ENCODE measurements around the gene ALDH3B1.
A peak's percentile ranks its signal among the peaks of the same experiment; 100 is the strongest.

Gene ALDH3B1

GRCh38 chr11:68031144-68031464 is 21.0 kb downstream of the ALDH3B1 start:
- DNase-seq (ENCODE audit: low read depth) = peak; percentile 45

GRCh38 chr11:68032003-68032402 is 21.9 kb downstream of the ALDH3B1 start:
- DNase-seq (ENCODE audit: low read depth) = no peak

- no peak for DNase-seq (ENCODE audit: low read depth)
Measured at GRCh38 chr11:68032997-68033707, 23.0 kb downstream of the ALDH3B1 start.

- no peak for DNase-seq (ENCODE audit: low read depth)
Measured at GRCh38 chr11:68033708-68034045, 23.6 kb downstream of the ALDH3B1 start.

- DNase-seq (ENCODE audit: low read depth) = no peak
Measured at GRCh38 chr11:68035266-68035876, 25.2 kb downstream of the ALDH3B1 start.

- no peak for DNase-seq (ENCODE audit: low read depth)
Measured at GRCh38 chr11:68036141-68036716, 26.1 kb downstream of the ALDH3B1 start.

GRCh38 chr11:68036717-68037239 is 26.7 kb downstream of the ALDH3B1 start:
- no peak for DNase-seq (ENCODE audit: low read depth)

GRCh38 chr11:68037411-68038225 is 27.5 kb downstream of the ALDH3B1 start:
- DNase-seq (ENCODE audit: low read depth) = no peak

GRCh38 chr11:68038226-68038717 is 28.1 kb downstream of the ALDH3B1 start:
- DNase-seq (ENCODE audit: low read depth) = no peak

- peak; percentile 91 for DNase-seq (ENCODE audit: low read depth)
Measured at GRCh38 chr11:68038718-68039525, 28.8 kb downstream of the ALDH3B1 start, which contains the start of gene TCIRG1. TCIRG1 (plus strand) TSS chr11:68039025; CDS start chr11:68041272, 2,247 bp downstream.

GRCh38 chr11:68039526-68040086 is 29.5 kb downstream of the ALDH3B1 start:
- peak; percentile 27 for DNase-seq (ENCODE audit: low read depth)

GRCh38 chr11:68040101-68040956 is 30.2 kb downstream of the ALDH3B1 start:
- peak; percentile 79 for DNase-seq (ENCODE audit: low read depth)

- DNase-seq (ENCODE audit: low read depth) = no peak
Measured at GRCh38 chr11:68040957-68041591, 30.9 kb downstream of the ALDH3B1 start.

- no peak for DNase-seq (ENCODE audit: low read depth)
Measured at GRCh38 chr11:68041617-68042218, 31.6 kb downstream of the ALDH3B1 start.

- DNase-seq (ENCODE audit: low read depth) = no peak
Measured at GRCh38 chr11:68042219-68043028, 32.3 kb downstream of the ALDH3B1 start.

GRCh38 chr11:68043029-68043348 is 32.9 kb downstream of the ALDH3B1 start:
- DNase-seq (ENCODE audit: low read depth) = no peak

GRCh38 chr11:68043349-68044144 is 33.4 kb downstream of the ALDH3B1 start:
- DNase-seq (ENCODE audit: low read depth) = peak; percentile 87

All from EH (cell line).